HG03108 (cell line): Measurements from ENCODE around the gene NHLRC1.

Source experiments
- ATAC-seq: cut with Tn5 transposase; IDR thresholded peaks from one replicate; pipeline ENCODE4 v1.9.1; 2021; ENCODE audit warnings: moderate library complexity; ENCODE audit not compliant: unreplicated experiment

The NHLRC1 gene

DNA sequence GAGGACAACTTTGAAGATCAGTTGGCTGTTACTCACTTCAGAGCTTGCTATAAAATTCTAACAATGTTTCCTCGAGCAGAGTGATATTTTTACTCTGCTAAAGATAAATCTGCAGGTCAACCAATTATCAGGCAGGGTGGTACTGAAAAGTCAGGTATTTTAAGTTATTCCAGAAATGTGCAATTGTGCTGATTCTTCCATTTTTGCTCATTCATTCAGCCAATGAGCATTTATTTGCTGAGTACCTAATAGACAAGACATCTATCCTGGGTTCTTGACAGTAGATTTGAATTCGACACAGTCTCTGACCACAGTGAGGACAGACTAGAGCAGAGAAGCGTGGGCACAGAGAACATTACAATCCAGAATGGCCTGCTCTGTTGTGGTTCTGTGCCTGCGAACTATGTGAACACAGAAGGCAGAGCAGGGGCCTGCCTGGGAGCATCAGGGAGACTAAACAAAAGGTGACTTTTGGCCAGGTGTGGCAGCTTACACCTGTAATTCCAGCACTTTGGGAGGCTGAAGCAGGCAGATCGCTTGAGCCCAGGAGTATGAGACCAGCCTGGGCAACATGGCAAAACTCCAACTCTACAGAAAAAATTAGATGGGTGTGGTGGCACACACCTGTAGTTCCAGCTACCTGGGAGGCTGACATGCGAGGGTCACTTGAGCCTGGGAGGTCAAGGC, 17.6 kb upstream of the NHLRC1 start:
- ATAC-seq: no peak

GRCh38 chr6:18138906-18139305, 16.4 kb upstream of the NHLRC1 start:
- ATAC-seq: no peak

DNA sequence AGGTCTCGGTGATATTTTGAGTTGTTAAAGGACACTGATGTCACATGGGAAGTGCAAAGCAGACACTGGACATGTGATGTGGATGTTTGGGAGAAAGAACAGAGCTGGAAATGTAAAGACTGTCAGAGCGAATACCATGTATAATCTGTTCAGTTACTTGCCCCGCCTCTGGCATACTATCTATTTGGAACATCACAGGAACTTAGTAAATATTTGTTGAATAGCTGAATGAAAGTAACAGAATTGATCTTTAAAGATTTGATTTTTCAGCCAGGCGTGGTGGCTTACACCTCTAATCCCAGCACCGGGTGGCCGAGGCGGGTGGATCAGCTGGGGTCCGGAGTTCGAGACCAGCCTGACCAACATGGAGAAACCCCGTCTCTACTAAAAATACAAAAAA, 13.8 kb upstream of the NHLRC1 start:
- no peak for ATAC-seq

- ATAC-seq: no peak
Measured at GRCh38 chr6:18135171-18135570, 12.7 kb upstream of the NHLRC1 start.

DNA sequence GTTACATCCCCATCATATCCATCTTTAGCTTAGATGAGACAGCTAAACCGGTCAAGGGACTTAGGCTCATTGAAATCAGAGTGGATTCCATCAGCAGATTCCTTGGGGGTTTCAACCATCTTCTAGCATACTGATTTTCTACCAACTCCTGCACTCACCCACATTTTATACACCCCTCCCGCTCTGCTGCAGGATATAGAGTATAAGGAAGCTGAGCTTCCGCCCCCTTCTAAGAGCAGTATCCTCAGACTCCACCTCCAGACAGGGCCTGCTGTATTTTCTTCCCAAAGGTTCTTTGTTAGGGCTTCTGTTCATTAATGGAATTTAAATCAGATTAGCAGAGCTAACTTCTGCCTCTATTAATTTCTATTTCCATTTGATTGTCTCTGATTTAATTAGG, 9.9 kb upstream of the NHLRC1 start:
- ATAC-seq: no peak

DNA sequence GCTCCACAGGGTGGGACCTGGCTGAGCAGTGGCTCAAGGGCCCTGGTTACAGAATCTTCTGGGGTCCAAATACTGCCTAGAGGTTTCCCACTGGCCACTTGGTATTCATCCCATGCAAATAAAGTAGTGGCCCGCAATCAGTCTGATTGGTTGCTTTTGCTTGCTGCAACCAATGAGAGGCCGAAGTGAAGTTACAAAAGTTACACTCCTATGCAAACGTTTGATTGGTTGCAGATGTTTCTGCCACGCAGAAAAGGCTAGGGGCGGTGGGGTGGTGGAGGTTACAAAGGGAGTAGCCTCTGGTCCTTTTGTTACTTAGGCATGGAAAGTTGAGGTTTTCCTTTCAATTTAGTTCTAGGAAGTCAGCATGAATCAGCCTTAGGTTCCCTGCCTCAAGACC, 3.6 kb upstream of the NHLRC1 start:
- no peak for ATAC-seq

DNA sequence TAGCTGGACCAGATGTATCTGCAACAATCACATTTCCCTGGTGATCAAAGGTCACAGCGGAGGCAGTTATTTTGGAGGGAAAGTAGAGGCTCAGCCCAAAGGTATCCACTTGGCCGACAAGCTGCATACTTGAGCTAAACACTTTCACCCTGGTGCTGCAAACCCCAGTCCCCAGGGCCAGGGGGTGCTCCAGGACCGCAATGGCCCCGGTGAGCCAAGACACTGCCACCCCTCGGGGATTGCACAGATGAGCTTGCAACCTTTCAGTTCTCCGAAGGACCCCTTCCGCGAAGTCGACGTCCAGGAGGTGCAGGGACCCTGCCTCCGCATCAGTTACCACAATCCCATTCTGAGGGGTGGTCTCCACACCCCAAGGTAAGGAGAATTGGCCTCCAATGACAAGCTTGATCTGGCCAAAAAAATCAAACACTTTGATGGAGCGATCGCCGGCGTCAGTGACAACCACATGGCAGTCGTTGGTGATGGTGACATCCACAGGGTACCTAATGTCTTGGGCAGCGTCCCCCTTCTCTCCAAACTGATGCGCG, 823 bp downstream of the NHLRC1 start:
- ATAC-seq: no peak

GRCh38 chr6:18119236-18119635, 3.2 kb downstream of the NHLRC1 start:
- ATAC-seq: no peak

DNA sequence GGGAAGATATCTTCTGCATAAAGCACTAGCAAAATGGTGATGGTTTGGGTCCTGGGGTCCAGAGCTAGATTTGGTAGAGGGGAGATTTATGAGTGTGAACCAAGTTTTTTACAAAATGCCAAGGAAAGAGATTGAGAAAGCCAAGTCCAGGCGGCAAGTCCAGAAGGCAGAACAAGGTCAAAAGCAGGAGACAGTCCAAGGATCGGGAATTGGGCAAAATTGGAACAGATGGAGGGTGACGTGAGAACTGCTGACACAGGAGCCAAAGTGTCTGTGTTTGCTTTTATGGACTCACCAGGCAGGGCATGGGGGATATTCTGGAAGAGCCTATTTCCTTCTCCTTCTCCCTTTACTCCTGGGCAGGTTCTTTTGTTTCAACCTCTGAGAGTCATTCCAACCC, 4.1 kb downstream of the NHLRC1 start:
- no peak for ATAC-seq

GRCh38 chr6:18117136-18117535, 5.3 kb downstream of the NHLRC1 start:
- no peak for ATAC-seq

GRCh38 chr6:18115356-18115755, 7.1 kb downstream of the NHLRC1 start:
- no peak for ATAC-seq

DNA sequence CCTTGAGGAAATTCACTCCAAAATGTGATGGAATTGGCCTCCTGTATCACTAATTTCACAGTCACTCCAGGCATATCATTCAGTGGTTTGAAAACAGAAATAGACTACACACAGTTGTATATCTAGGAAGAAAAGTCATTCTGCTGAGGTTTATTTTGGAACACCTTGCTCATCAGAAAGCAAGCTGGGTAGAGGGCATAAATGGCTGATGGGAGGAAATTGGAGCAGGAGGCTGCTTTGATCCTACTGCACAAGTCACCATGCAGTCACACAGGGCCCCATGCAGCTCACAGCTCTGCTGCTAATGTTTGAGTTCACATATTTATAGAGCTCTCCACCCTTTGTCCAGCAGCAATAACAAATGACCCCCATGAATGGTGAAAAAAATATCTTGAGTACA, 12.3 kb downstream of the NHLRC1 start:
- no peak for ATAC-seq

GRCh38 chr6:18107061-18107460, 15.4 kb downstream of the NHLRC1 start:
- no peak for ATAC-seq

GRCh38 chr6:18102783-18103509, 19.5 kb downstream of the NHLRC1 start:
- ATAC-seq: no peak

DNA sequence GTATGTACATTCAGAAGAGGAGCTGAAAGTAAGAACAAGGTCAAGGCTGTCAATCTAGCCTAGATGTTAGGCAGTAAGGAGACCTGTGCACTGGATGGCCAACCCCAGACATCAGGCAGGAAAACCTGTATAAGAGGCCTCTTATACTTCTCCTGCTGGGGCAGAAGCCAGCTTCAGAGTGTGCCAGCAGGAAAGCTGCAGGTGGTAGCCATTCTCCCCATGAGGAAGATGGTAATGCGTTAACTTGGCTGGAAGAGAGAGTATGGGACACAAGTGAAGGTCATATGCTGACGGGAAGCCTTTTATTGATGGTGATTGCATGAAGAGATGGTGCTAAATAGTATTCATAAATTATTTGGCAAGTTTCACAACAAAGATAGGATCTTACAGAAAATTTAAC, 20.6 kb downstream of the NHLRC1 start:
- no peak for ATAC-seq

GRCh38 chr6:18101271-18101670, 21.2 kb downstream of the NHLRC1 start:
- no peak for ATAC-seq

- ATAC-seq: no peak
Measured at GRCh38 chr6:18100296-18100695, 22.2 kb downstream of the NHLRC1 start.

DNA sequence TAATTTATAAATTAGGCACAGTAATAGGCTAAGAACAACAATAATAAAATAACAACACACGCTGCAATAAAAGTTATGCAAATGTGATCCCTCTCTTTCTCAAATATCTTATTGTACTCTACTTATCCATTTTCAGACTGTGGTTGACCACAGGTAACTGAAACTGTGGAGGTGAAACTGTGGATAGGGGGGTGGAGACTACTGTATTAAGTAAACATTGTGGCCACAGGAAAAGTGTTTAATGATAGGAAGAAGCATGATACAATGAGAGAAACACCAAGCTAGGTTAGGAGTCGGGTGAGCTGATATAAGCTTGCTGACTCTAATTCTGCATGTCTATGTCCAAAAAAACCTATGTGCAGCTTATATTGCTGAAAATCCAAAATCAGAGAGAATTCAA, 23.0 kb downstream of the NHLRC1 start:
- no peak for ATAC-seq

- no peak for ATAC-seq
Measured at GRCh38 chr6:18096423-18096822, 26.1 kb downstream of the NHLRC1 start.

- no peak for ATAC-seq
Measured at GRCh38 chr6:18091382-18091781, 31.1 kb downstream of the NHLRC1 start.

- no peak for ATAC-seq
Measured at GRCh38 chr6:18090349-18090786, 32.1 kb downstream of the NHLRC1 start.
